HCT116 (cell line): ENCODE results near the gene AKAP13. TPM values are rescaled to one million over a fixed set of nuclear protein-coding genes. Genes with fewer than 3 reads are reported as not detected.

Experiments used
- ATAC-seq: fragments of 200-7000 bp; cut with Tn5 transposase; 2 replicates; pipeline ENCODE4 v1.9.1; 2020; ENCODE audit warnings: mild to moderate bottlenecking, moderate library complexity
- BruUV-seq: library from RNA; stranded (reverse); fragments of 400-500 nt; replicated peaks from 2 replicates; lab custom pipeline; 2021; lab: Mats Ljungman, UMichigan
- CTCF ChIA-PET: fragments of 300-600 bp; sonication (Branson Sonifier 250); formaldehyde crosslinking; loops from one replicate; lab custom pipeline; 2021; ENCODE audit warnings: antibody characterized with exemption; lab: Charles Lee
- POLR2A ChIA-PET: fragments of 300-600, 350-600 bp; sonication (Branson Sonifier 250); formaldehyde crosslinking; loops from one replicate; lab custom pipeline; 2021; ENCODE audit warnings: antibody characterized with exemption; lab: Charles Lee
- RAD21 ChIA-PET, 2 experiments: fragments of 300-600 bp; sonication (Branson Sonifier 250); formaldehyde crosslinking; loops; one replicate each; lab custom pipeline; 2023; ENCODE audit warnings: low total read pairs in 2 of 2; ENCODE audit not compliant: uncharacterized antibody in 2 of 2, unreplicated experiment in 2 of 2, low non-redundant PET in 1 of 2; lab: Charles Lee
- DNase-seq: peaks from one replicate; pipeline ENCODE4 v3.0.0-alpha.2; 2010; ENCODE audit warnings: low read depth, low spot score
- H2AFZ ChIP-seq: fragments of 200-600 bp; shearing (Covaris generic), sonication (generic); 2 replicates; pipeline ENCODE4 v1.6.1; 2017; ENCODE audit warnings: low read depth, mixed run types, mixed read lengths, antibody characterized with exemption, low read length; ENCODE audit not compliant: poor library complexity, severe bottlenecking
- H3K27ac ChIP-seq: 2 replicates; pipeline ENCODE4 v1.5.1; 2012; ENCODE audit warnings: low read depth, low read length
- H3K27me3 ChIP-seq: fragments of 200-600 bp; sonication (generic); 2 replicates; pipeline ENCODE4 v1.6.1; 2016; ENCODE audit warnings: mixed run types, low read length, mixed read lengths; ENCODE audit not compliant: insufficient read depth
- H3K36me3 ChIP-seq, 2 experiments: fragments of 200-500 bp in 1 of 2; fragments of 200-600 bp in 1 of 2; sonication (Bioruptor generic) in 1 of 2; sonication (generic) in 1 of 2; 2 replicates each; pipeline versions ENCODE4 v1.5.1 to v1.6.1; 2014 to 2016; ENCODE audit warnings: low read length in 2 of 2, inconsistent platforms in 1 of 2, mixed read lengths in 1 of 2, mixed run types in 1 of 2; ENCODE audit not compliant: insufficient read depth in 2 of 2, control insufficient read depth in 1 of 2
- H3K4me1 ChIP-seq, 2 experiments: fragments of 200-600 bp in 1 of 2; sonication (generic) in 1 of 2; 2 replicates each; pipeline versions ENCODE4 v1.5.1 to v1.6.1; 2012 to 2017; ENCODE audit warnings: low read length in 2 of 2, inconsistent platforms in 1 of 2, mild to moderate bottlenecking in 1 of 2, mixed read lengths in 1 of 2, mixed run types in 1 of 2, moderate library complexity in 1 of 2; ENCODE audit not compliant: insufficient read depth in 2 of 2, control insufficient read depth in 1 of 2
- H3K4me2 ChIP-seq: fragments of 200-600 bp; sonication (generic); 2 replicates; pipeline ENCODE4 v1.6.1; 2017; ENCODE audit warnings: mixed run types, low read length, mixed read lengths
- H3K4me3 ChIP-seq, 2 experiments: fragments of 200-600 bp in 1 of 2; sonication (generic) in 1 of 2; replicated peaks in 1 of 2; 2 replicates each; pipeline ENCODE4 v1.5.1; 2011 to 2016; ENCODE audit warnings: low read length in 2 of 2, control low read depth in 1 of 2, low read depth in 1 of 2, mild to moderate bottlenecking in 1 of 2, mixed read lengths in 1 of 2, mixed run types in 1 of 2
- H3K79me2 ChIP-seq: fragments of 200-600 bp; sonication (generic); 2 replicates; pipeline ENCODE4 v1.6.1; 2017; ENCODE audit warnings: mild to moderate bottlenecking, mixed run types, low read length, moderate library complexity, mixed read lengths; ENCODE audit not compliant: insufficient read depth
- H3K9ac ChIP-seq: fragments of 200-600 bp; sonication (generic); 2 replicates; pipeline ENCODE4 v1.6.1; 2016; ENCODE audit warnings: low read length, mixed read lengths
- H3K9me2 ChIP-seq: fragments of 200-600 bp; sonication (generic), shearing (Covaris generic); 2 replicates; pipeline ENCODE4 v1.6.1; 2017; ENCODE audit warnings: mixed run types, mild to moderate bottlenecking, moderate library complexity; ENCODE audit not compliant: insufficient read depth
- H3K9me3 ChIP-seq, 2 experiments: fragments of 200-500 bp in 1 of 2; fragments of 200-600 bp in 1 of 2; sonication (Bioruptor generic) in 1 of 2; sonication (generic) in 1 of 2; 2 replicates each; pipeline ENCODE4 v1.6.1; 2014 to 2017; ENCODE audit warnings: low read length in 2 of 2, mixed read lengths in 2 of 2, inconsistent platforms in 1 of 2, low read depth in 1 of 2, mild to moderate bottlenecking in 1 of 2, mixed run types in 1 of 2, moderate library complexity in 1 of 2; ENCODE audit not compliant: control insufficient read depth in 1 of 2, insufficient read depth in 1 of 2
- H4K20me1 ChIP-seq: fragments of 200-600 bp; sonication (generic), shearing (Covaris generic); 2 replicates; pipeline ENCODE4 v1.6.1; 2017; ENCODE audit warnings: mixed run types, mild to moderate bottlenecking, moderate library complexity; ENCODE audit not compliant: insufficient read depth
- CBX3 ChIP-seq: IDR thresholded peaks from 2 replicates; pipeline ENCODE4 v1.6.1; 2012; ENCODE audit warnings: low read depth
- CEBPB ChIP-seq: IDR thresholded peaks from 2 replicates; pipeline ENCODE4 v1.6.1; 2012; ENCODE audit warnings: low read depth
- EGR1 ChIP-seq: IDR thresholded peaks from 2 replicates; pipeline ENCODE4 v1.6.1; 2012; ENCODE audit warnings: low read depth
- ELF1 ChIP-seq: IDR thresholded peaks from 2 replicates; pipeline ENCODE4 v1.6.1; 2012; ENCODE audit warnings: low read depth, borderline replicate concordance
- EZH2phosphoT487 ChIP-seq: fragments of 200-600 bp; IDR thresholded peaks from 2 replicates; pipeline ENCODE4 v1.6.1; 2018; ENCODE audit warnings: antibody characterized with exemption, borderline replicate concordance
- FOSL1 ChIP-seq: IDR thresholded peaks from 2 replicates; pipeline ENCODE4 v1.6.1; 2012; ENCODE audit warnings: low read depth
- JUND ChIP-seq: IDR thresholded peaks from 2 replicates; pipeline ENCODE4 v1.6.1; 2012
- POLR2A ChIP-seq: IDR thresholded peaks from 2 replicates; pipeline ENCODE4 v1.7.0; 2011; ENCODE audit warnings: borderline replicate concordance; ENCODE audit not compliant: insufficient read depth, insufficient read length; ENCODE audit errors: extremely low read depth
- POLR2AphosphoS5 ChIP-seq: IDR thresholded peaks from 2 replicates; pipeline ENCODE4 v1.6.1; 2011; ENCODE audit warnings: mild to moderate bottlenecking, low read depth, low read length, moderate library complexity
- SIN3A ChIP-seq: IDR thresholded peaks from 2 replicates; pipeline ENCODE4 v1.6.1; 2012; ENCODE audit warnings: low read depth
- SP1 ChIP-seq: IDR thresholded peaks from 2 replicates; pipeline ENCODE4 v1.6.1; 2012; ENCODE audit warnings: low read depth
- SRF ChIP-seq: IDR thresholded peaks from 2 replicates; pipeline ENCODE4 v1.6.1; 2012; ENCODE audit warnings: low read depth
- TCF7L2 ChIP-seq: IDR thresholded peaks from 2 replicates; pipeline ENCODE4 v1.7.0; 2011; ENCODE audit warnings: borderline replicate concordance, inconsistent platforms; ENCODE audit not compliant: insufficient read depth, insufficient read length; ENCODE audit errors: extremely low read depth
- YY1 ChIP-seq: IDR thresholded peaks from 2 replicates; pipeline ENCODE4 v1.6.1; 2011; ENCODE audit warnings: low read length, low read depth, moderate library complexity, mild to moderate bottlenecking; ENCODE audit not compliant: insufficient replicate concordance; ENCODE audit errors: extremely low read depth
- ZFX ChIP-seq: fragments of 450-650 bp; IDR thresholded peaks from 2 replicates; pipeline ENCODE4 v1.6.1; 2017
- ZNF274 ChIP-seq: fragments of 200-500 bp; sonication (Bioruptor generic); IDR thresholded peaks from 2 replicates; pipeline ENCODE4 v1.6.1; 2014; ENCODE audit warnings: mild to moderate bottlenecking, low read depth, low read length, inconsistent platforms
- intact Hi-C: fragments of 100-400 bp; cut with micrococcal nuclease; formaldehyde crosslinking; loops from 2 replicates; pipeline ENCODE4 v1.10.0; 2022
- total RNA-seq: library from RNA; stranded (reverse); gene quantifications from one replicate; pipeline ENCODE4 v1.2.1, GENCODE V29; 2021; ENCODE audit not compliant: unreplicated experiment
- TF ChIP-seq, protein P1 (sequence below): IDR thresholded peaks from 2 replicates; pipeline ENCODE4 v1.6.1; 2011; ENCODE audit warnings: mild to moderate bottlenecking, low read length, moderate library complexity; ENCODE audit not compliant: insufficient replicate concordance; ENCODE audit errors: extremely low read depth
- TF ChIP-seq, protein P2 (sequence below): IDR thresholded peaks from 2 replicates; pipeline ENCODE4 v1.6.1; 2012; ENCODE audit warnings: low read depth
- TF ChIP-seq, protein P3 (sequence below): IDR thresholded peaks from 2 replicates; pipeline ENCODE4 v1.6.1; 2012
- TF ChIP-seq, protein P4 (sequence below): IDR thresholded peaks from 2 replicates; pipeline ENCODE4 v1.6.1; 2012

AKAP13 gene
- total RNA-seq, 1 experiment from 2014 or later = 43.1 TPM

DNA sequence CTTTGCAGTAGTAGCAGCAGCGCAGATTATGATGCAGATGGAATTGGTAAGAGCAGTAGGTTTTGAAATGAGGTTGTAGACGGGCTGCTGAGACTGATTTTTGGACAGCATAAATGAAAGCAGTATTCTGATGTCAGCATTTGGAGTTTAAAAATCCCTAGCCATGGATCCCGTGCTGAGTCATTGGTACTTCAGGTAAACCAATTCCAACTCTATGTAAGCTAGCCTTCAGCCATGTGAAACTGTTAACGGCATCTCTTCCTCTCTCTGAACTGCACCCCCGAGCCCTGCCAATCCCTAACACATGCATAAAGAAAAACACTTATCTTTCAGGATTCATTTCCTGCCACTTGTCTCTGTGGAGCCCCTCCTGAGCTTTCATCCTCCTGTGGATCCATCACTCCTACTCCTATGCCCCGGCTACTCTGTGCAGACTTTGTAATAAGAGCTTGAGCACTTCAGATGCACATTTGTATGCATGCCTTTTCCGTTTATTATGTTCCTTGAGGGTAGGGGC is 119.0 kb downstream of the AKAP13 start:
- TF ChIP-seq, protein P1, sequence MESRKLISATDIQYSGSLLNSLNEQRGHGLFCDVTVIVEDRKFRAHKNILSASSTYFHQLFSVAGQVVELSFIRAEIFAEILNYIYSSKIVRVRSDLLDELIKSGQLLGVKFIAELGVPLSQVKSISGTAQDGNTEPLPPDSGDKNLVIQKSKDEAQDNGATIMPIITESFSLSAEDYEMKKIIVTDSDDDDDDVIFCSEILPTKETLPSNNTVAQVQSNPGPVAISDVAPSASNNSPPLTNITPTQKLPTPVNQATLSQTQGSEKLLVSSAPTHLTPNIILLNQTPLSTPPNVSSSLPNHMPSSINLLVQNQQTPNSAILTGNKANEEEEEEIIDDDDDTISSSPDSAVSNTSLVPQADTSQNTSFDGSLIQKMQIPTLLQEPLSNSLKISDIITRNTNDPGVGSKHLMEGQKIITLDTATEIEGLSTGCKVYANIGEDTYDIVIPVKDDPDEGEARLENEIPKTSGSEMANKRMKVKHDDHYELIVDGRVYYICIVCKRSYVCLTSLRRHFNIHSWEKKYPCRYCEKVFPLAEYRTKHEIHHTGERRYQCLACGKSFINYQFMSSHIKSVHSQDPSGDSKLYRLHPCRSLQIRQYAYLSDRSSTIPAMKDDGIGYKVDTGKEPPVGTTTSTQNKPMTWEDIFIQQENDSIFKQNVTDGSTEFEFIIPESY = no peak
- TF ChIP-seq SRF = no peak
- TF ChIP-seq, protein P2, sequence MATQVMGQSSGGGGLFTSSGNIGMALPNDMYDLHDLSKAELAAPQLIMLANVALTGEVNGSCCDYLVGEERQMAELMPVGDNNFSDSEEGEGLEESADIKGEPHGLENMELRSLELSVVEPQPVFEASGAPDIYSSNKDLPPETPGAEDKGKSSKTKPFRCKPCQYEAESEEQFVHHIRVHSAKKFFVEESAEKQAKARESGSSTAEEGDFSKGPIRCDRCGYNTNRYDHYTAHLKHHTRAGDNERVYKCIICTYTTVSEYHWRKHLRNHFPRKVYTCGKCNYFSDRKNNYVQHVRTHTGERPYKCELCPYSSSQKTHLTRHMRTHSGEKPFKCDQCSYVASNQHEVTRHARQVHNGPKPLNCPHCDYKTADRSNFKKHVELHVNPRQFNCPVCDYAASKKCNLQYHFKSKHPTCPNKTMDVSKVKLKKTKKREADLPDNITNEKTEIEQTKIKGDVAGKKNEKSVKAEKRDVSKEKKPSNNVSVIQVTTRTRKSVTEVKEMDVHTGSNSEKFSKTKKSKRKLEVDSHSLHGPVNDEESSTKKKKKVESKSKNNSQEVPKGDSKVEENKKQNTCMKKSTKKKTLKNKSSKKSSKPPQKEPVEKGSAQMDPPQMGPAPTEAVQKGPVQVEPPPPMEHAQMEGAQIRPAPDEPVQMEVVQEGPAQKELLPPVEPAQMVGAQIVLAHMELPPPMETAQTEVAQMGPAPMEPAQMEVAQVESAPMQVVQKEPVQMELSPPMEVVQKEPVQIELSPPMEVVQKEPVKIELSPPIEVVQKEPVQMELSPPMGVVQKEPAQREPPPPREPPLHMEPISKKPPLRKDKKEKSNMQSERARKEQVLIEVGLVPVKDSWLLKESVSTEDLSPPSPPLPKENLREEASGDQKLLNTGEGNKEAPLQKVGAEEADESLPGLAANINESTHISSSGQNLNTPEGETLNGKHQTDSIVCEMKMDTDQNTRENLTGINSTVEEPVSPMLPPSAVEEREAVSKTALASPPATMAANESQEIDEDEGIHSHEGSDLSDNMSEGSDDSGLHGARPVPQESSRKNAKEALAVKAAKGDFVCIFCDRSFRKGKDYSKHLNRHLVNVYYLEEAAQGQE = no peak
- TF ChIP-seq TCF7L2 = no peak
- TF ChIP-seq JUND = no peak
- no peak for TF ChIP-seq POLR2A
- TF ChIP-seq ZNF274 = no peak
- TF ChIP-seq, protein P3, sequence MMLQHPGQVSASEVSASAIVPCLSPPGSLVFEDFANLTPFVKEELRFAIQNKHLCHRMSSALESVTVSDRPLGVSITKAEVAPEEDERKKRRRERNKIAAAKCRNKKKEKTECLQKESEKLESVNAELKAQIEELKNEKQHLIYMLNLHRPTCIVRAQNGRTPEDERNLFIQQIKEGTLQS = no peak
- TF ChIP-seq SP1 = no peak
- TF ChIP-seq SIN3A = no peak
- TF ChIP-seq CBX3 = no peak
- TF ChIP-seq POLR2AphosphoS5 = no peak
- TF ChIP-seq ELF1 = no peak
- no peak for TF ChIP-seq EZH2phosphoT487
- no peak for TF ChIP-seq ZFX
- no peak for TF ChIP-seq YY1
- no peak for TF ChIP-seq EGR1
- no peak for TF ChIP-seq CEBPB
- no peak for TF ChIP-seq FOSL1
- TF ChIP-seq, protein P4, sequence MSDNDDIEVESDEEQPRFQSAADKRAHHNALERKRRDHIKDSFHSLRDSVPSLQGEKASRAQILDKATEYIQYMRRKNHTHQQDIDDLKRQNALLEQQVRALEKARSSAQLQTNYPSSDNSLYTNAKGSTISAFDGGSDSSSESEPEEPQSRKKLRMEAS = no peak
- Histone ChIP-seq H3K9me3 (no peaks in the 10 kb centered on the region), H3K27ac (no peak overlapping the region), H2AFZ (no peak overlapping the region), H3K4me1 (peaks cover 13 to 27% of the 10 kb centered on the region in 2 experiments), H3K4me2 (no peak overlapping the region), H3K4me3 (no peak overlapping the region), H3K9me2 (no peaks in the 10 kb centered on the region), H3K9ac (no peak overlapping the region), H4K20me1 (0 out of 2 replicates have a peak, but pooled peaks cover 9% of the 10 kb centered on the region), H3K27me3 (no peaks in the 10 kb centered on the region), H3K36me3 (no peaks in the 10 kb centered on the region), H3K79me2 (peaks cover 51% of the 10 kb centered on the region)
- no peak for ATAC-seq
- DNase-seq = no peak
- ChIA-PET POLR2A (no interaction called here), CTCF (interaction anchor here (1.5 kb wide), 1 partner anchor 14 kb away, joined by 4 read pairs; no protein-coding TSS in a partner anchor), RAD21 (no interaction called here)
- BruUV-seq = no TSS peak
- intact Hi-C loops = no loop called here
